ENCODE data around the gene METRNL. TPM values are rescaled to one million over a fixed set of nuclear protein-coding genes. Genes with fewer than 3 reads are reported as not detected.

Gene METRNL
- total RNA-seq, 1 experiment from 2014 or later = 58.7 TPM

DNA sequence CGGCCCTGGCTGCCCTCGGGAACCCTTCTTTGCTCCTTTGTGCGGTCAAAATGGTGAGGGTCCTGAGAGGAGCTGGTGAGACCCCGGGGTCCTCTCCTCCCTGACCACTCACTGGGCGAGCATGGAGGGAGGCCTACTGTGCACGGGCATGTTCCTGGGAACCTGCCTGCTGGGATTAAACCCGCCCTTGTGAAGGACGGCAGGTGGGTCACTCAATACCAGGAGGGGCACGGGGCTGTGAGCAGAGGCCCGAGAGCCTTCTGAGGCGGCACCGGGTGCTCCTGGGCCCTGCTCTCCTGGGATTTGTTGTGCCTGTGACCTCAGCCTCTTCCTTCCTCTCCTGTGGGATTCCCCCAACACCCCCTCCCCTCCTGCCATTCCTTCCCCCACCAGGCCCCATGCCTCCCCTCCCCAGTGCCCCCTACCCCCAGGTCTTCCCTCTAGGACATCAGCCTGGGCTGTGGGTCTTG lies 19.7 kb downstream of the METRNL start:
- Histone ChIP-seq H2AFZ (ENCODE audit: low read depth, low read length, poor library complexity, severe bottlenecking) (no peak overlapping the region), H3K79me2 (ENCODE audit: insufficient read depth, low read length) (no peaks in the 10 kb centered on the region), H3K4me3 (replicated peaks in 1 of 2; ENCODE audit: low read depth in 1 of 2, low read length in 2 of 2) (no peak overlapping the region), H4K20me1 (ENCODE audit: insufficient read depth) (no peaks in the 10 kb centered on the region), H3K4me1 (ENCODE audit: control insufficient read depth in 1 of 2, insufficient read depth in 2 of 2, low read length in 2 of 2) (peaks cover 13 to 38% of the 10 kb centered on the region in 2 experiments), H3K9ac (ENCODE audit: low read length) (no peak overlapping the region), H3K36me3 (ENCODE audit: control insufficient read depth in 1 of 2, insufficient read depth in 2 of 2, low read length in 2 of 2) (peaks cover 10 to 11% of the 10 kb centered on the region in 2 experiments; a peak in 3 of 4 replicates), H3K4me2 (ENCODE audit: low read length) (no peak overlapping the region), H3K9me3 (ENCODE audit: control insufficient read depth in 1 of 2, insufficient read depth in 1 of 2, low read depth in 1 of 2, low read length in 2 of 2) (no peaks in the 10 kb centered on the region), H3K9me2 (ENCODE audit: insufficient read depth) (no peaks in the 10 kb centered on the region), H3K27ac (ENCODE audit: low read depth, low read length) (no peak overlapping the region), H3K27me3 (ENCODE audit: insufficient read depth, low read length) (no peaks in the 10 kb centered on the region)
- ChIA-PET RAD21 (ENCODE audit: low non-redundant PET in 1 of 2, low total read pairs in 2 of 2, uncharacterized antibody in 2 of 2, unreplicated experiment in 2 of 2) (no interaction called here), CTCF (no interaction called here), POLR2A (no interaction called here)
- ATAC-seq (no peak), DNase-seq (ENCODE audit: low read depth, low spot score) (no peak)
- no TSS peak for BruUV-seq (replicated peaks)
- intact Hi-C loops (cut with micrococcal nuclease) = no loop called here
- no peak for TF ChIP-seq EZH2 (IDR thresholded peaks at IDR 0.05)
- TF ChIP-seq SRF (IDR thresholded peaks at IDR 0.05; ENCODE audit: low read depth) = no peak
- TF ChIP-seq ZNF274 (IDR thresholded peaks at IDR 0.05; ENCODE audit: low read depth, low read length) = no peak
- no peak for TF ChIP-seq SIN3A (IDR thresholded peaks at IDR 0.05; ENCODE audit: low read depth)
- TF ChIP-seq ELF1 (IDR thresholded peaks at IDR 0.05; ENCODE audit: borderline replicate concordance, low read depth) = no peak
- TF ChIP-seq EZH2phosphoT487 (IDR thresholded peaks at IDR 0.05; ENCODE audit: borderline replicate concordance) = no peak
- no peak for TF ChIP-seq CBX3 (IDR thresholded peaks at IDR 0.05; ENCODE audit: low read depth)
- no peak for TF ChIP-seq TCF7L2 (IDR thresholded peaks at IDR 0.05; ENCODE audit: borderline replicate concordance, extremely low read depth, insufficient read depth, insufficient read length)
- TF ChIP-seq, protein P1, sequence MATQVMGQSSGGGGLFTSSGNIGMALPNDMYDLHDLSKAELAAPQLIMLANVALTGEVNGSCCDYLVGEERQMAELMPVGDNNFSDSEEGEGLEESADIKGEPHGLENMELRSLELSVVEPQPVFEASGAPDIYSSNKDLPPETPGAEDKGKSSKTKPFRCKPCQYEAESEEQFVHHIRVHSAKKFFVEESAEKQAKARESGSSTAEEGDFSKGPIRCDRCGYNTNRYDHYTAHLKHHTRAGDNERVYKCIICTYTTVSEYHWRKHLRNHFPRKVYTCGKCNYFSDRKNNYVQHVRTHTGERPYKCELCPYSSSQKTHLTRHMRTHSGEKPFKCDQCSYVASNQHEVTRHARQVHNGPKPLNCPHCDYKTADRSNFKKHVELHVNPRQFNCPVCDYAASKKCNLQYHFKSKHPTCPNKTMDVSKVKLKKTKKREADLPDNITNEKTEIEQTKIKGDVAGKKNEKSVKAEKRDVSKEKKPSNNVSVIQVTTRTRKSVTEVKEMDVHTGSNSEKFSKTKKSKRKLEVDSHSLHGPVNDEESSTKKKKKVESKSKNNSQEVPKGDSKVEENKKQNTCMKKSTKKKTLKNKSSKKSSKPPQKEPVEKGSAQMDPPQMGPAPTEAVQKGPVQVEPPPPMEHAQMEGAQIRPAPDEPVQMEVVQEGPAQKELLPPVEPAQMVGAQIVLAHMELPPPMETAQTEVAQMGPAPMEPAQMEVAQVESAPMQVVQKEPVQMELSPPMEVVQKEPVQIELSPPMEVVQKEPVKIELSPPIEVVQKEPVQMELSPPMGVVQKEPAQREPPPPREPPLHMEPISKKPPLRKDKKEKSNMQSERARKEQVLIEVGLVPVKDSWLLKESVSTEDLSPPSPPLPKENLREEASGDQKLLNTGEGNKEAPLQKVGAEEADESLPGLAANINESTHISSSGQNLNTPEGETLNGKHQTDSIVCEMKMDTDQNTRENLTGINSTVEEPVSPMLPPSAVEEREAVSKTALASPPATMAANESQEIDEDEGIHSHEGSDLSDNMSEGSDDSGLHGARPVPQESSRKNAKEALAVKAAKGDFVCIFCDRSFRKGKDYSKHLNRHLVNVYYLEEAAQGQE (IDR thresholded peaks at IDR 0.05; ENCODE audit: low read depth) = no peak
